ENCODE results near the gene CAST. TPM values are rescaled to one million over a fixed set of nuclear protein-coding genes. Genes with fewer than 3 reads are reported as not detected.

Gene CAST
- total RNA-seq, 3 donors from 2014 or later, result 221 to 400 (median 287) TPM

DNA sequence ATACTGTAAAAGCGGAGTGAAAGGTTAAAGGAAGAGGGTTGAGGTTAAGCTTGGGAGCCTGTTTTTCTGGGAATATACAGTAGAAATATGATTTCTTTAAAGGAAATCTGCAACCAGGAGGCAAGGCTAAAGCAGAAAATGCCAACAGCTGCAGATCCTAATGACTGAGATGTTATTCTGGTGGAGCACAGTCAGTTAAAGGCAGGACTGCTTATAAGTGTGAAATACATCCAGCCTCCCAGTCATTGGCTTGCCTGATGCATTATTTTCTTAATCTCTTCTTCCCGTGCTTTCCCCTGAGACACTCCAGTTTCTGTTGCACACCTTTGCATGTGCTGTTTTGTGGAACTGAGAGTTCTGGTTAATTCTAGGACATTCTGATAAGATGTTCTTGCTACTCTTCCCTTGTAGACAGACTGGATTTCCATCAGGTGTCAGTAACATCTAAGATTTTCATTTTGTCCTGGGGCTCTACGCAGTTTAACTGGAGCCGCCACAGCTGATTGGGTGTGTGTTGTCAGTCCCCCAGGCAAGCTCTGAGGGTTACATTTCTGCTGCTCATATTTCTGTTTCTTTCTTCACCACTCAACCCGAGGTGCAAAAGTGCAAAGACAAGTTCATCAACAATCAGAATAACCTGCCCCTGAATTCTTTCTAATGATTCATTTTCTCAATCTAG is 44.4 kb downstream of the CAST start:
- Histone ChIP-seq H3K4me1 (no peaks in the 10 kb centered on the region), H3K27ac (no peak overlapping the region), H3K36me3 (no peaks in the 10 kb centered on the region), H3K9me3 (no peaks in the 10 kb centered on the region), H3K27me3 (no peaks in the 10 kb centered on the region), H3K4me3 (no peak overlapping the region)
- DNase-seq (ENCODE audit: low spot score in 2 of 2), result no peak
- TF ChIP-seq POLR2A (IDR thresholded peaks at IDR 0.05) (no peak), POLR2AphosphoS5 (IDR thresholded peaks at IDR 0.05) (no peak)
- TF ChIP-seq, protein P1, sequence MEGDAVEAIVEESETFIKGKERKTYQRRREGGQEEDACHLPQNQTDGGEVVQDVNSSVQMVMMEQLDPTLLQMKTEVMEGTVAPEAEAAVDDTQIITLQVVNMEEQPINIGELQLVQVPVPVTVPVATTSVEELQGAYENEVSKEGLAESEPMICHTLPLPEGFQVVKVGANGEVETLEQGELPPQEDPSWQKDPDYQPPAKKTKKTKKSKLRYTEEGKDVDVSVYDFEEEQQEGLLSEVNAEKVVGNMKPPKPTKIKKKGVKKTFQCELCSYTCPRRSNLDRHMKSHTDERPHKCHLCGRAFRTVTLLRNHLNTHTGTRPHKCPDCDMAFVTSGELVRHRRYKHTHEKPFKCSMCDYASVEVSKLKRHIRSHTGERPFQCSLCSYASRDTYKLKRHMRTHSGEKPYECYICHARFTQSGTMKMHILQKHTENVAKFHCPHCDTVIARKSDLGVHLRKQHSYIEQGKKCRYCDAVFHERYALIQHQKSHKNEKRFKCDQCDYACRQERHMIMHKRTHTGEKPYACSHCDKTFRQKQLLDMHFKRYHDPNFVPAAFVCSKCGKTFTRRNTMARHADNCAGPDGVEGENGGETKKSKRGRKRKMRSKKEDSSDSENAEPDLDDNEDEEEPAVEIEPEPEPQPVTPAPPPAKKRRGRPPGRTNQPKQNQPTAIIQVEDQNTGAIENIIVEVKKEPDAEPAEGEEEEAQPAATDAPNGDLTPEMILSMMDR (IDR thresholded peaks at IDR 0.05), result no peak
- intact Hi-C loops (cut with DNase I; ENCODE audit: low total_unique reads), result no loop called here

DNA sequence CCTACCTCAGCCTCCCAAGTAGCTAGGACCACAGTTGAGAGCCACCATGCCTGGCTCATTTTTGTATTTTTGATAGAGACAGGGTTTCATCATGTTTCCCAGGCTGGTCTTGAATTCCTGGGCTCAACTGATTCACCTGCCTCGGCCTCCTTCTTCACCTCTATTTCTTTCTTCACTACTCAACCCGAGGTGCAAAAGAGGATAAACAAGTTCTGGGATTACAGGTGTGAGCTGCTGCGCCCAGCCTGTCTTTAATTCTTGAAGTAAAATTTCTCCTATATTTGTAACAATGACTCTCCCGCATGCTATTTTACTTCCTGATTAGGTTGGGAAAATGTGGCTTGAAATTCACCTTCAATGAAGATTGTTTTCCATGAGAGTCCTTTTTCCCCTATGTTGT is 46.4 kb downstream of the CAST start:
- intact Hi-C loops (cut with DNase I; ENCODE audit: low total_unique reads), result no loop called here
- H3K27ac ChIP-seq, result peak overlapping the region; percentile 21 to 54

GRCh38 chr5:96709152-96709821 is 47.1 kb downstream of the CAST start:
- no peak for TF ChIP-seq POLR2A (IDR thresholded peaks at IDR 0.05)
- TF ChIP-seq POLR2AphosphoS5 (IDR thresholded peaks at IDR 0.05), result no peak
- TF ChIP-seq, protein P1 (IDR thresholded peaks at IDR 0.05), result no peak
- H3K27ac ChIP-seq, result peak overlapping the region; percentile 21 to 54
- no peak overlapping the region for H3K4me3 ChIP-seq
- H3K36me3 ChIP-seq, result no peaks in the 10 kb centered on the region
- no peaks in the 10 kb centered on the region for H3K9me3 ChIP-seq
- H3K27me3 ChIP-seq, result no peaks in the 10 kb centered on the region
- intact Hi-C loops (cut with DNase I; ENCODE audit: low total_unique reads), result no loop called here
- DNase-seq (ENCODE audit: low spot score in 2 of 2), result no peak
- peaks cover 0 to 3% of the 10 kb centered on the region in 2 donors for H3K4me1 ChIP-seq

More for the DNA sequence above, 46.4 kb downstream of the CAST start:
- H3K4me3 ChIP-seq, result no peak overlapping the region
- no peak for DNase-seq (ENCODE audit: low spot score in 2 of 2)
- H3K36me3 ChIP-seq, result no peaks in the 10 kb centered on the region
- no peaks in the 10 kb centered on the region for H3K9me3 ChIP-seq
- no peaks in the 10 kb centered on the region for H3K4me1 ChIP-seq
- TF ChIP-seq, protein P1 (IDR thresholded peaks at IDR 0.05), result no peak
- TF ChIP-seq POLR2AphosphoS5 (IDR thresholded peaks at IDR 0.05) (no peak), POLR2A (IDR thresholded peaks at IDR 0.05) (no peak)
- H3K27me3 ChIP-seq, result no peaks in the 10 kb centered on the region

- no peaks in the 10 kb centered on the region for H3K27me3 ChIP-seq
- DNase-seq (ENCODE audit: low spot score in 2 of 2), result no peak
- H3K4me1 ChIP-seq, result peaks cover 4 to 16% of the 10 kb centered on the region in 2 donors
- no peaks in the 10 kb centered on the region for H3K9me3 ChIP-seq
- H3K4me3 ChIP-seq, result no peak overlapping the region
- no peaks in the 10 kb centered on the region for H3K36me3 ChIP-seq
- no peak for TF ChIP-seq POLR2AphosphoS5 (IDR thresholded peaks at IDR 0.05)
- TF ChIP-seq, protein P1 (IDR thresholded peaks at IDR 0.05), result no peak
- no peak for TF ChIP-seq POLR2A (IDR thresholded peaks at IDR 0.05)
- intact Hi-C loops (cut with DNase I; ENCODE audit: low total_unique reads), result no loop called here
- peak overlapping the region in 1 of 2 donors; percentile 92 for H3K27ac ChIP-seq
Measured at GRCh38 chr5:96712100-96712746, 50.0 kb downstream of the CAST start.

DNA sequence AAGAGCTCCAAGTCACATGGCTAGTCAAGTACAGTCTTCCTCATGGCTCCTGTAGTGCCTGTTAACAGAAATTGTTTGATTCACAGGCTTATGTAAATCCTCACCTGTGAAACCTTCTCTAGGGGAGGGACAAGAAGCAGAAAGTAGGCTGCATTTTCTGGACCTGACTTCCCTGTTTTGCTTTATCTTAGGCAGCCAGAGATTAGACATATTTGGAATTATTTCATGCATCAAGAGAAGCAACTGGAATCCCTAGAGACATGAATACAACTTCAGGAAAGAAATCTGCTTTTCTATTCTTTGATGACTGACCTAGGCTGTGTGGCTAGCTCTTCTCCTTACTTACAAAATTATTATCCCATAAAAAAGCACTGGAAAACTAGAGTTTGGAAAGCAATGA is 52.3 kb downstream of the CAST start:
- intact Hi-C loops (cut with DNase I; ENCODE audit: low total_unique reads), result no loop called here
- Histone ChIP-seq H3K27me3 (no peaks in the 10 kb centered on the region), H3K4me3 (no peak overlapping the region), H3K36me3 (no peaks in the 10 kb centered on the region), H3K9me3 (no peaks in the 10 kb centered on the region), H3K27ac (peak overlapping the region; percentile 89 to 92), H3K4me1 (peaks cover 4 to 20% of the 10 kb centered on the region in 2 donors)
- DNase-seq (ENCODE audit: low spot score in 2 of 2), result no peak
- TF ChIP-seq POLR2AphosphoS5 (IDR thresholded peaks at IDR 0.05) (no peak), POLR2A (IDR thresholded peaks at IDR 0.05) (no peak)
- TF ChIP-seq, protein P1 (IDR thresholded peaks at IDR 0.05), result no peak
